Measurements from ENCODE around the gene EBI3.
"Not testable (repeated sequence)": the region's sequence is repeated elsewhere in the genome, so short reads cannot be mapped to it uniquely, and the experiment has no call there.

The EBI3 gene

DNA sequence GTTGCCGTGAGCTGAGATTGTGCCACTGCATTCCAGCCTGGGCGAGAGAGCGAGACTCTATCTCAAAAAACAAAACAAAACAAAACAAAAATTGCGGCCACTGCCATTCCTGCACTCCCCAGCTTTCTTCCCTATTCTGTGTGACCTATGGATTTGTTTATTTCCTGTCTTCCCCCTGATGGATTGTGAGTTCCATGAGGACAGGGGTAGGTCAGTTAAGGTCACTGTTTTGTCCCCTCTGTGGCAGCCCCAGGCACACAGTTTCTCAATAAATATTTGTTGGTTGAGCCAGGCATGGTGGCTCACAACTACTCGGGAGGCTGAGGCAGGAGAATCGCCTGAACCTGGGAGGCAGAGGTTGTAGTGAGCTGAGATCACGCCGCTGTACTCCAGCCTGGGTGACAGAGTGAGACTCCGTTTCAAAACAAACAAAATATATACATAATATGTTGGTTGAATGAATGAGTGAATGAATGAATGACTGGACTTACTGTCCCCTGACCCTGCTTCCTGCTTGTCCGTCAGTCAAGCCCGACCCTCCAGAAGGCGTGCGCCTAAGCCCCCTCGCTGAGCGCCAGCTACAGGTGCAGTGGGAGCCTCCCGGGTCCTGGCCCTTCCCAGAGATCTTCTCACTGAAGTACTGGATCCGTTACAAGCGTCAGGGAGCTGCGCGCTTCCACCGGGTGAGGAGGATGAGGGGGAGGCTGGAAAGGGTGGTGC is 5.0 kb downstream of the EBI3 start:
- no peak for DNase-seq (ENCODE audit: low read depth in 2 of 2)

DNA sequence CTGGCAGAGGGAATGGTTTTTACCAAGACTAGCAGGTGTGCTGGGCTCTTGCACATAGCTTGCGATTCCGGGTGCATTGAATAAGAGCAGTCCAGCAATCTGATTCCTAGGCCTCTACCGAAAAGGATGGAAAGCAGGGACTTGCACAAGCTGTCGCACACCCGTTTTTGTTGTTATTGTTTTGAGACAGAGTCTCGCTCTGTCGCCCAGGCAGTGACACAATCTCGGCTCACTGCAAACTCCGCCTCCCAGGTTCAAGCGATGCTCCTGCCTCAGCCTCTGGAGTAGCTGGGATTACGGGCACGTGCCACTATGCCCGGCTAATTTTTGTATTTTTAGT is 5.5 kb downstream of the EBI3 start:
- no peak for DNase-seq (ENCODE audit: low read depth in 2 of 2)

DNA sequence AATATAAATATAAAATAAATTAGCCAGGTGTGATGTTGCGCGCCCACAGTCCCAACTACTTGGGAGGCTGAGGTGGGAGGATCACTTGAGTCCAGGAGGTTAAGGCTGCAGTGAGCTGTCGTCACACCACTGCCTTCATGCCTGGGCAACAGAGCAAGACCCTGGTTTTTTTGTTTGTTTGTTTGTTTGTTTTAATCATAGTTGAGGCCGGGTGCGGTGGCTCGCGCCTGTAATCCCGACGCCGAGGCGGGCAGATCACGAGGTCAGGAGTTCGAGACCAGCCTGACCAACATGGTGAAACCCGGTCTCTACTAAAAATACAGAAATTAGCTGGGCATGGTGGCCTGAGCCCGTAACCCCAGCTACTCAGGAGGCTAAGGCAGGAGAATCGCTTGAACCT is 8.2 kb downstream of the EBI3 start:
- not testable (repeated sequence) for DNase-seq (ENCODE audit: low read depth in 2 of 2)

DNA sequence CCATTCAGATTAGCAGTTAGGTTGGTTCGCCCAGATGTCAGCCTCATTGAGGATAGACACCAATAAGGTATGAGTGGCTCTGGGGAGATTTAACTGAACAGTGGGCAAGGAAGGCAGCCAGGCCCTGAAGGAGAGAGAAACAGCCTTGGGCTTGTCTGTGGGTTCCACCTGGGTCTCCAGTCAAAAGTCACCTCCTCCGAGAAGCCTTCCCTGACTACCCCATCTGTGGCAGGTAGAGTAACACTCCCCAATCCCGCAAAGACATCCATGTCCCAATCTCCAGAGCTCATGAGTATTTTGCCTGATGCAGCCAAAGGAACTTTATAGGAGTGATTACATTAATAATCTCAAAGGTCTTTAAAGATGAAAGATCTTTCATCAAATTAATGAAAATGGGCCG is 9.5 kb downstream of the EBI3 start:
- DNase-seq (ENCODE audit: low read depth in 2 of 2) = no peak

DNA sequence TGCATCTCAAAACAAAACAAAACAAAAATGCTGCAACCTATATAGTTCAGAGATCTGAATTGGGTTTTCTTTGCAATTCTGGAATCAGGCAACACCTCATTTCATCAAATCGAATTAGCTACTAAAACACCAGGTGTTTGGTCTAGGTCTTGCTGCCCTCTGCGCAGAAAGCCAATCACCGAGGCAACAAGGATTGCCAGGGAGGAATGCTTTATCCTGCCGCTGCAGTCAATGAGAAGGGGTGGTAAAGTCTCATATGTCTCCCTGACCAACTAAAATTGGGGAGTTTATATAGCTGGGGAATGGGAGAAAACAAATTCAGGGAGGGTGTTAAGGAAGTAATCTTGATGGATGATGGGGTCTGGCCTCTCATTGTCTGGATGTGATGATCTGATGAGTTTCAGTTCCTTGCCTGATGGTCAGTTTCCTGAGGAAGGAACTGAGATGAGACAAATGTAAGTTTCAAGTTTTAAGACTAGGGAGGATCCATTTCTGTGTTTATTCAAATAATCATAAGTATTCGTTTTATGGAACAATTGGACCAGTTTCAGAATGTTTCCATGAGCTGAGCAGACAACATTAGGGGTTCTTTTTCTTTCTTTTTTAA is 12.6 kb downstream of the EBI3 start:
- DNase-seq (ENCODE audit: low read depth in 2 of 2) = no peak

DNA sequence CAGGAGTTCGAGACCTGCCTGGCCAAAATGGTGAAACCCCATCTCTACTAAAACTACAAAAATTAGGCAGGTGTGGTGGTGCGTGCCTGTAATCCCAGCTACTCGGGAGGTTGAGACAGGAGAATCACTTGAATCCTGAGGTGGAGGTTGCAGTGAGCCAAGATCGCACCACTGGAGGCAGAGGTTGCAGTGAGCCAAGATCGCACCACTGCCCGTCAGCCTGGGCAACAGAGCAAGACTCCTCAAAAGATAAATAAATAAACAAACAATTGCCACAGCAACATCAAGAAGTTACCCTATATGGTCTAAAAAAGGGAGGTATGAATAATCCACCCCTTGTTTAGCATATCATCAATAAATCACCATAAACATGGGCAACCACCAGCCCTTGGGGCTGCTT is 16.6 kb downstream of the EBI3 start:
- not testable (repeated sequence) for DNase-seq (ENCODE audit: low read depth in 2 of 2)

DNA sequence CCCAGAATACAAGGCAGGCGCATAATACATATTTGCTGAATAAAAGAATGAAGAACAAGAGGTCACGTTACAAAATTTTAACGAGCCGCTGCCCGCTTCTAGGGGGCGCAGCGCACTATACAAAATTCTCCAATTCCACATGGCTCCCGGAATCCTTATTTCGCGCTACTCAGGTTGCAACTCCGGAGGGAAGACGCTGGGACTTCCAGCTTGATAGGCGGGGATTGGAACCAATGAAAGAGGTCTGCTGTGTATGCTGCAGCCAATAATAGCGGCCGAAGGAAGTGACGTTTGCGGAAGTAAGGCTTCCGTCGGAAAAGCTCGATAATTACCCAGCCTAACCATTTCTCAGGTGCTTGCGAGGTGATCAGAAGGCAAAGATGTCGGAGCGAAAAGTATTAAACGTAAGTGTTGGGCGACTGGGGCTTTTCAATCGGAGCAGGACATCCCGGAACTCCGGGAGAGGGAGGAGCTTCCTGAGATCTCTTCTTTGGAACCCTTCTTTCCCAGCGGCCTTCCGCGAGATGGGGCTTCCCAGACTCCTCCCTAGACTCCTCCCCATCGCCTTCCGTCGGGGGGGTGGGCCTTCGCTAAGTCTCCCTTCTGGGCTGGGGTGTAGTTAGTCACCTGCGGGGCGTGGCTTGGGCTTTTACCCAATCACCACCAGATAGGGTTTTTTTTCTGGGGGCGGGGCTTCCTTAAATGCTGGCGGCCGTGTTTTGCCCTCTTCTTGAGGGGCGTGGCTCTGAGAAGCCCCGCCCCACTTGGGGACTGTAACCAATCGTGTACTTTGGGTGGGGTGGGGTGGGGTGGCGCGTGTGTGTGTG is 17.7 kb downstream of the EBI3 start, which contains the start of gene YJU2:
Gene YJU2, plus strand, starts transcription at position 314 of the 827 bp plus-strand sequence. Its CDS starts 67 bp downstream, at position 381.
- DNase-seq (ENCODE audit: low read depth in 2 of 2) = peak; percentile 99

DNA sequence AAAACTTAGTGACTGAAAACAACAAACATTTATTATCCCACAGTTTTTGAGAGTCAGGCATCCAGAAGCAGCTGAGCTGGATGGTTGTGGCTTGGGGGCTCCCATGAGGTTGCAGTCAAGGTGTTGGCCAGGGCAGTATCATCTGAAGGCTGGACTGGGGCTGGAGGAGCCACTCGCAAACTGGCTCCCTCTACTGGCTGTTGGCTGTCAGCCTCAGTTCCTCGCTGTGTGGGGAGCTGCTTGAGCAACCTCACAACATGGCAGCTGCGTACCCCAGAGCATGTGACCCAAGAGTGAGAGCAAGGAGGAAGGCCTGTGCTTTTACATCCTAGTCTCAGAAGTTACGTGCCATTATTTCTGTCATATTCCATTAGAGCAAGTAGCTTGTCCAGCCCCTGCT is 27.2 kb downstream of the EBI3 start:
- DNase-seq (ENCODE audit: low read depth in 2 of 2) = no peak

DNA sequence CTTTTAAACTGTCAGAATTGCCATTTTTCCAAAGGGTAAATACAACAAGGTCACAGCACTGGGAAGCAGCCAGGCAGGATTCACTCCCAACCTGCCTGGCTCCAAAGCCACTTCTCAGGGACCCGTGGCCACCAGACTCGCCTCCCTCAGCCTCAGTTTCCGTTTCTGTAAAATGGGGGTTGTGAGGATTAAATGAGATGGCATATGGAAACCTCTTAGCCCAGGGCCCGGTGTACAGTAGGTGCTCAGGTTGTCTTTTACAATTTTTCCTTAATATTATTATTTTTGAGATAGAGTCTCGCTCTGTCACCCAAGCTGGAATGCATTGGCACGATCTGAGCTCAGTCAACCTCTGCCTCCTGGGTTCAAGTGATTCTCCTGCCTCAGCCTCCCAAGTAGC is 27.7 kb downstream of the EBI3 start:
- DNase-seq (ENCODE audit: low read depth in 2 of 2) = no peak

DNA sequence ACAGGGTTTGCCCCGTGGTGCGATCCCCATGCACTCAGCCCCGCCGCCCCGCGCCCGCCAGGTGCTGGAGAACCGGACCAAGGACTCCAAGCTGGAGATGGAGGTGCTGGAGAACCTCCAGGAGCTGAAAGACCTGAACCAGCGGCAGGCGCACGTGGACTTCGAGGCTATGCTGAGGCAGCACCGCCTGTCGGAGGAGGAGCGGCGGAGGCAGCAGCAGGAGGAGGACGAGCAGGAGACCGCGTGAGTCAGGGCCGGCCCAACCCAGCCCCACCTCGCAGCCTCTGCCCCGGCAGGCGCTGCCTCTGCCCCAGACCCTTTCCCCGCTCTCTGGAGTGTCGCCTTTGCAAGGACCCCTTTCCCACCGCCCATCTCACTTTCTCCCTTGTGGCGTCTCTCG is 28.9 kb downstream of the EBI3 start:
- no peak for DNase-seq (ENCODE audit: low read depth in 2 of 2)

DNA sequence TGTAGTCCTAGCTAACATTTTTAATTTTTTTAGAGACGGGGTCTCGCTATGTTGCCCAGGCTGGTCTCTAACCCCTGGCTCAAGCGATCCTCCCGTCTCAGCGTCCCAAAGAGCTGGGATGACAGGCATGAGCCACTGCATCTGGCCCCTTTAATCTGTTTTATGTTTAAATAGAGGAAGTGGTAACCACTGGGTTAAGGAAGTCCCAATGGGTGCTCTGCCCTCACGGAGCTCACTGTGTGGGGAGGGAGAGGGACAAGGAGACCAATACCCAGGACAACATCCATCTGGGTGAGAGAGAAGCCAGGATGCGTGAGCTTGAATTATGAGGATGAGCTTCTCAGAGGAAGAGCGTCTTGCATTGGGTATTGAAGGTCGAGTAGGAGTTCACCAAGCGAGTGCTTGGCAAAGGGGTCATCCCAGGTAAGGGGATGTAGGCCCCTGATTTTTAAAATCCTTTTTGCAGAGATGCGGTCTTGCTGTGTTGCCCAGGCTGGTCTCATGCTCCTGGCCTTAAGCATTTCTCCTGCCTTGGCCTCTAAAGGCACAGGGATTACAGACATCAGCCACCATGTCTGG is 31.4 kb downstream of the EBI3 start:
- DNase-seq (ENCODE audit: low read depth in 2 of 2) = no peak

DNA sequence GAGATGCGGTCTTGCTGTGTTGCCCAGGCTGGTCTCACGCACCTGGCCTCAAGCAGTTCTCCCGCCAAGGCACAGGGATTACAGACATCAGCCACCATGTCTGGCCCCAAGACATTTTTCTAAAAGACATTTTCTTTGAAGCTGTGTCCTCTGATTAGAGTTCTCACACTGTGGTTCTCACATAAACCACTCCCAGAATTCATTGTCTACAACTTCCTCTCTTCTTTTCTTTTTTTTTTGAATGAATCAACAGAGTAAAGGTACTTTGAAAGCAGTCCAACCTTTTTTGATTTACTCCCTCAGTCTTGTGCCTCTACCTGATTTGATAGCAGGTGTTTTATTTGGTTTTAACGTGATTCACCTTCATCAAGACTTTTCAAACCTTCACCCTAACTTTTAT is 35.5 kb downstream of the EBI3 start:
- DNase-seq (ENCODE audit: low read depth in 2 of 2) = no peak

DNA sequence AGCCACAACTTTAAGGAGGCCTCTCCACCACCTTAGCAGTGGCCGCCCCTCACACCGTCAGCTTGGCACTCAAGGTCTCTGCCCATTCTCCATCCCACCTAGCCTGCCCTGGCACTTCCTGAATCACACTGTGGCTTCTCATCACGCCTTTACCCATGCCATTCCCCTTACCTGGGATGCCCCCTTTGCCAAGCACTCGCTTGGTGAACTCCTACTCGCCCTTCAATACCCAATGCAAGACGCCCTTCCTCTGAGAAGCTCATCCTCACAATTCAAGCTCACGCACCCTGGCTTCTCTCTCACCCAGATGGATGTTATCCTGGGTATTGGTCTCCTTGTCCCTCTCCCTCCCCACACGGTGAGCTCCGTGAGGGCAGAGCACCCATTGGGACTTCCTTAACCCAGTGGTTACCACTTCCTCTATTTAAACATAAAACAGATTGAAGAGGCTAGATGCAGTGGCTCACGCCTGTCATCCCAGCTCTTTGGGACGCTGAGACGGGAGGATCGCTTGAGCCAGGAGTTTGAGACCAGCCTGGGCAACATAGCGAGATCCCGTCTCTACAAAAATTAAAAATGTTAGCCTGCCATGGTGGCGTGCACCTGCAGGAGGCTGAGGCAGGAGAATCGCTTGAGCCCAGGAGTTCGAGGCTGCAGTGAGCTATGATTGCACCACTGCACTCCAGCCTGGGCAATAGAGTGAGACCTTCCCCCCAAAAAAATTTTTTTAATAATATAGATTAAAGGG is 37.1 kb downstream of the EBI3 start:
- DNase-seq (ENCODE audit: low read depth in 2 of 2) = no peak

DNA sequence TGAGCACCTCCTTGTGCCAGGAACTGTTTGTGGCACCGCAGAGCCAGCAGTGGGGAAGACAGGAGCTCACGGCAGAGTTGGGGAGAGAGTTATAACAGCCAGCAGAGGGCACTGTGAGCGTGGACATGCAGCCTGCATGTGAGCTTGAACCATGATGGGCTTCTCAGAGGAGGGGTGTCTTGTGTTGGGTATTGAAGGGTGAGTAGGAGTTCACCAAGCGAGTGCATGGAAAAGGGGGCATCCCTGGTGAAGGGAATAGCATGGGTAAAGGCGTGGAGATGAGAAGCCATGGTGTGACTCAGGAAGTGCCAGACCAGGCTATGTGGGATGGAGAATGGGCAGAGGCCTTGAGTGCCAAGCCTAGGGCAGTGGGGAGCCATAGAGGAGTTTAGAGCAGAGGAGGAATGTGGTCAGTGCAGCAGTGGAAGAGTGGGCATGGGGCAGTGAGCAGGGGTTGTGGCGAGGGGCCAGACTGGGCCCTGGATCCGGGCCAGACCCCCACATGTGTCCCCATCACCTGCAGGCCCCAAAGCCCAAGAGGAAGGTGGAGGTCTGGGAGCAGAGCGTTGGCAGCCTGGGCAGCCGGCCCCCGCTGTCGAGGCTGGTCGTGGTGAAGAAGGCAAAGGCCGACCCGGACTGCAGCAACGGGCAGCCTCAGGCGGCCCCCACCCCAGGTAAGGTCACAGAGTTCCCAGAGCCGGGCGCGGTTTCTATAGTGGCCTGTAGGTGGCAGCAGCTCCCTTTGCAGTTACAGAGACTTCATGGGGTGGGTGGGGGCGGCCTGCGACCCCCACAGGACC is 38.0 kb downstream of the EBI3 start:
- DNase-seq (ENCODE audit: low read depth in 2 of 2) = peak; percentile 50 to 57

DNA sequence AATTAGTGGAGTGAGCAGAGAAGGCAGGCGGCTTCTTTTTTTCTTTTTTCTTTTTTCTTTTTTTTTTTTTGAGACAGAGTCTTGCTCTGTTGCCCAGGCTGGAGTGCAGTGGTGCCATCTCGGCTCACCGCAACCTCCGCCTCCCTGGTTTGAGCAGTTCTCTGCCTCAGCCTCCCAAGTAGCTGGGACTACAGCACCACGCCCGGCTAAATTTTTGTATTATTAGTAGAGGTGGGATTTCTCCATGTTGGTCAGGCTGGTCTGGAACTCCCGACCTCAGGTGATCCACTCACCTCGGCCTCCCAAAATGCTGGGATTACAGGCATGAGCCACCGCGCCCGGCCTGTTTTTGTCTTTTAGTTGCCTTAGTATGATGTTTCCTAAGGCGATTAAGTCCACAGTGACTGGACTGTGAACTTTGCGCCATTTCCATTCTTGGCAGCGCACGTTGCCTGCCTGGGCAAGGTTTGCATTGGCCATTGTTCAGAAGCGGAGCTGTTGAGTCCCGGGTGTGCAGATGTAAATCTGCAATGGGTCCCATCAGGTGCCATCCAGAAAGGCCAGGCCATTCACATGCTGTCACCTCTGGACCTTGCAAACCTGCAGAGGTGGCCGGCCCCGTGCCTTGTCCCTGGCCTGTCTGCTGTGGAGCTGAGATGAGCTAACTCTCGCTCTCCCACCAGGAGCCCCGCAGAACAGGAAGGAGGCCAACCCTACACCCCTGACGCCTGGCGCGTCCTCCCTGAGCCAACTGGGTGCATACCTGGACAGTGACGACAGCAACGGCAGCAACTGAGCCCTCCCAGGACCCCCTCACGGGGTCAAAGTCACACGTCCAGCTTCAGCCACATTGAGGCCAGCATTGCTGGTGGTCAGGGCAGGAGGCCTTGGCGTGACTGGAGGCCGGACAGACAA is 38.8 kb downstream of the EBI3 start:
- DNase-seq (ENCODE audit: low read depth in 2 of 2) = no peak

DNA sequence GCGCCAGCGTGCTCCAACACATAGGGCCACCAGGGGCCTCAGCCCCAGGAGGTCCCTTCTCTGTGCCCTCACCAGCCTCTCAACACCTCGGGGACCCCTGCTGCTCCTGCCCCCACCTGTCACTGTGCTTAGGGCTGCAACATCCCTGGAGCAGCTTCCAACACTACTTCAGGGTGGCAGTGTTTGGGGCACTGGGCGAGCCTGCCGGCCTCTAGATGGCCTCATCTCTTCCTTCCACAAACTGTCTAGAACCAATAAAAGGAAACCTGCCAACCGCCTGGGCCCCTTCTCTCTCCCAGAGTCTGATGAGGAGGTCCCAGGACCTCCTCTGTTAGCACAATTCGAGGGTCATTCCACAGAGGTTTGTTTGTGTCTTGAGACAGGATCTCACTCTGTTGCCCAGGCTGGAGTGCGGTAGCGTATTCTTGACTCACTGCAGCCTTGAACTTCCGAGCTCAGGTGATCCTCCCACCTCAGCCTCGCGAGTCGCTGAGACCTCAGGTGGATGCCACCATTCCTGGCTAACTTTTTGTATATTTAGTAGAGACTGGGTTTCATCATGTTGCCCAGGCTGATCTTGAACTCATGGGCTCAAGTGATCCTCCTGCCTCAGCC is 39.6 kb downstream of the EBI3 start:
- no peak for DNase-seq (ENCODE audit: low read depth in 2 of 2)

DNA sequence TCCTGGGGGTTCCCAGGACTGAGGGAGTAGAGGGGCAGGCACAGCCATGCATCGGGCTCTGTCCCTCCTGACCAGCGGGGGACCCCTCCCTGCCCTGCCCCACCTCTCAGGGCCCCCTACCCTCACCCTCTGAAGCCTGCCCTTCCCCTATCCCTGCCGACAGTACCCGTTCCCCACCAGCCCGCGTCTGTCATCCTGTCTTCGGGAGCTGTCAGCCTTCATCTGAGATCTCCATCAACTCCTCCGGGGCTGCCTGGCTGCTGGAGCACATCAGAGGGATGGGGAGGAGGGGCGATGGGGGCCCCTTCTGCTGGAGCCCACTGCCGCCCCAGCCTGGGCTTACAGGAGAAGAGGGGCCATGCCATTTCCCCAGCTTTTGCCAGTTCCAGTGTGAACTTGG is 43.6 kb downstream of the EBI3 start:
- DNase-seq (ENCODE audit: low read depth in 2 of 2) = no peak

DNA sequence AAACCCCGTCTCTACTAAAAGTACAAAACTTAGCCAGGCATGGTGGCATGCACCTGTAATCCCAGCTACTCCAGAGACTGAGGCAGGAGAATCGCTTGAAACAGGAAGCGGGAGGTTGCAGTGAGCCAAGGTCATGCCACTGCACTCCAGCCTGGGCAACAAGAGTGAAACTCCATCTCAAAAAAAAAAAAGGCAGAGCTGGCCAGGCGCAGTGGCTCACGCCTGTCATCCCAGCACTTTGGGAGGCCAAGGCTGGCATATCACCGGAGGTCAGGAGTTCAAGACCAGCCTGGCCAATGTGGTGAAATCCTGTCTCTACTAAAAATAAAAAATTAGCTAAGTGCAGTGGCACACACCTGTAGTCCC is 45.0 kb downstream of the EBI3 start:
- not testable (repeated sequence) for DNase-seq (ENCODE audit: low read depth in 2 of 2)

DNA sequence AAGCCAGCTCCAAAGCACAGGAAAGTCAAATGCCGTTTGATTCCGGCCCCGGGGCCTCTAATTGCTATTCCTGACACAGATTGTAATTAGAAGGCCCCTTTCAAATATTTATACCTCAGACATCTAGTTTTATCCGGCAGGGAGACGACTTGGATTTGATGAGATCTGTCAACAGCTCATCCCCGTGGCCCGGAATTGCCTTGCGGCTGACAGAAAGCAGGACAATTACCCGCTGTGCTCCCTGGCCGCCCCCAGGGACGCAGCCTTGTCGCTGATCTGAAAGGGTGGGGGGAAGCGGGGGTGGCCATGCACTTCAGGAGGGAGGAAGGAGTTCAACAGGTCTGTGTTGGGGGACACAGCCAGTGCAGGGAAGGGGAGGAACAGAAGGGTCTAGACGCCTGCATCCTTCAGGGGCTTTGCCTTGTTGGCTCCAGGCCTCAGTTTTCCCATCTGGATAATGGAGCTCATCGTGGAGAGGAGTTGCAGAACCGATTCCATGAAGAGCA is 47.9 kb downstream of the EBI3 start:
- DNase-seq (ENCODE audit: low read depth in 2 of 2) = no peak

Measured in stimulated activated CD4-positive, alpha-beta T cell treated with anti-CD3 and anti-CD28 coated beads, Interleukin-4, amount 100 ng/mL, for 48 hours (primary cell).